Ishikawa (cell line): ENCODE data around the gene ZMAT1.

Source experiments
- CREB1 ChIP-seq: IDR thresholded peaks from 2 replicates; pipeline ENCODE4 v1.6.1; 2012; ENCODE audit warnings: low read depth
- EGR1 ChIP-seq: IDR thresholded peaks from 2 replicates; pipeline ENCODE4 v1.6.1; 2012
- EP300 ChIP-seq: IDR thresholded peaks from 2 replicates; pipeline ENCODE4 v1.6.1; 2012; ENCODE audit warnings: borderline replicate concordance
- NFIC ChIP-seq: IDR thresholded peaks from 2 replicates; pipeline ENCODE4 v1.6.1; 2012
- RAD21 ChIP-seq: IDR thresholded peaks from 2 replicates; pipeline ENCODE4 v1.6.1; 2012; ENCODE audit warnings: low read depth
- REST ChIP-seq: IDR thresholded peaks from 2 replicates; pipeline ENCODE4 v1.6.1; 2012; ENCODE audit warnings: low read depth, mild to moderate bottlenecking
- TCF12 ChIP-seq: IDR thresholded peaks from 2 replicates; pipeline ENCODE4 v1.6.1; 2012; ENCODE audit warnings: low read depth
- TEAD4 ChIP-seq: IDR thresholded peaks from 2 replicates; pipeline ENCODE4 v1.6.1; 2012
- TF ChIP-seq, protein P1 (sequence below): IDR thresholded peaks from 2 replicates; pipeline ENCODE4 v1.6.1; 2012

DNA sequence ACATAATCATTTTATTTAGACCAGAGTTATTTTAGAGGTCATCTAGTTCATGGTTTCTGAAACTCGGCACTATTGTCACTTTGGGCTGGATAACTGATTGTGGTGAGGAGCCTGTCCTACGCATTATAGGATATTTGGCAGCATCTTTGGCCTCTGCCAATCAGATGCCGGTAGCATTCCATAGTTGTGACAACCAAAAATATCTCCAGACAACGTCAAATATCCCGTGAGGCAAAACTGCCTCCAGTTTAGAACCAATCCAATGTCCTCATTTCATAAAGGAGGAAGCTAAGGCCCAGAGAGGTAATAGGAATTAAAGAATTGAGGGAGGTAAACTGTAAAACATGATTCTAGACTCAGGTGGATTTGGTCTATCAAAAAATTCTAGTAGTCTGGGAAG lies 6.1 kb downstream of the ZMAT1 start:
- TF ChIP-seq RAD21: no peak
- TF ChIP-seq TEAD4: no peak
- no peak for TF ChIP-seq TCF12
- TF ChIP-seq, protein P1, sequence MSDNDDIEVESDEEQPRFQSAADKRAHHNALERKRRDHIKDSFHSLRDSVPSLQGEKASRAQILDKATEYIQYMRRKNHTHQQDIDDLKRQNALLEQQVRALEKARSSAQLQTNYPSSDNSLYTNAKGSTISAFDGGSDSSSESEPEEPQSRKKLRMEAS: no peak
- TF ChIP-seq NFIC: no peak
- TF ChIP-seq CREB1: no peak
- TF ChIP-seq EP300: no peak
- TF ChIP-seq EGR1: no peak
- no peak for TF ChIP-seq REST
